K562 (cell line): Measurements from ENCODE around the gene PPP1R10. TPM values are rescaled to one million over a fixed set of nuclear protein-coding genes. Genes with fewer than 3 reads are reported as not detected.
A peak's percentile ranks its signal among the peaks of the same experiment; 100 is the strongest.

ENCODE experiments used
- BMI1 ChIP-seq: fragments of 150-350 bp; IDR thresholded peaks from 2 replicates; pipeline ENCODE4 v1.6.1; 2014; ENCODE audit warnings: low read length
- CAMTA2 ChIP-seq: fragments of 250-450 bp; sonication (Bioruptor Pico); conservative IDR thresholded peaks from 2 replicates; pipeline ENCODE4 v1.5.1; 2022
- CTCFL ChIP-seq: IDR thresholded peaks from 2 replicates; pipeline ENCODE4 v1.6.1; 2011; ENCODE audit warnings: borderline replicate concordance, low read depth, mild to moderate bottlenecking, moderate library complexity, low read length; ENCODE audit not compliant: insufficient read depth, poor library complexity, severe bottlenecking
- DLX4 ChIP-seq: fragments of 250-450 bp; sonication (Bioruptor Pico); IDR thresholded peaks from 2 replicates; pipeline ENCODE4 v1.6.1; 2021; ENCODE audit warnings: mild to moderate bottlenecking
- ELF4 ChIP-seq: fragments of 450-650 bp; formaldehyde crosslinking; IDR thresholded peaks from 2 replicates; pipeline ENCODE4 v1.4.0; 2022; ENCODE audit warnings: missing genetic modification characterization
- FOXA3 ChIP-seq, 2 experiments: fragments of 450-650 bp in 1 of 2; sonication (generic) in 1 of 2; formaldehyde crosslinking; IDR thresholded peaks in 1 of 2; conservative IDR thresholded peaks in 1 of 2; 2 replicates each; pipeline versions ENCODE4 v1.4.0 to v1.8.0; 2020 to 2022; ENCODE audit warnings: mild to moderate bottlenecking in 2 of 2, missing genetic modification reagents in 1 of 2
- FOXM1 ChIP-seq, 2 experiments: fragments of 450-650 bp in 1 of 2; sonication (generic) in 1 of 2; formaldehyde crosslinking in 1 of 2; IDR thresholded peaks; 2 replicates each; pipeline versions ENCODE4 v1.6.1 to v1.9.0; 2017 to 2022; ENCODE audit warnings: low read depth in 2 of 2, mild to moderate bottlenecking in 2 of 2, missing genetic modification reagents in 1 of 2, moderate library complexity in 1 of 2
- KAT8 ChIP-seq: fragments of 450-650 bp; IDR thresholded peaks from 2 replicates; pipeline ENCODE4 v1.6.1; 2016; ENCODE audit warnings: low read depth, mild to moderate bottlenecking
- NFE2 ChIP-seq: IDR thresholded peaks from 2 replicates; pipeline ENCODE4 v1.6.1; 2014; ENCODE audit warnings: antibody characterized with exemption, low read depth
- PCBP2 ChIP-seq: fragments of 200-400 bp; formaldehyde crosslinking; IDR thresholded peaks from 2 replicates; pipeline ENCODE4 v1.6.1; 2018; ENCODE audit warnings: low read length, low read depth, mild to moderate bottlenecking, moderate library complexity; ENCODE audit not compliant: poor library complexity, severe bottlenecking
- POLR3A ChIP-seq: IDR thresholded peaks from 2 replicates; pipeline ENCODE4 v1.6.1; 2011; ENCODE audit warnings: borderline replicate concordance, mild to moderate bottlenecking, moderate library complexity; ENCODE audit not compliant: insufficient read length, insufficient read depth; ENCODE audit errors: extremely low read depth
- RFX1 ChIP-seq: fragments of 450-650 bp; IDR thresholded peaks from 2 replicates; pipeline ENCODE4 v1.6.1; 2016; ENCODE audit warnings: mild to moderate bottlenecking, moderate library complexity
- RHOXF2B ChIP-seq: fragments of 250-450 bp; sonication (Bioruptor Pico); conservative IDR thresholded peaks from 2 replicates; pipeline ENCODE4 v1.5.1; 2021
- SIN3B ChIP-seq: fragments of 450-650 bp; IDR thresholded peaks from 2 replicates; pipeline ENCODE4 v1.6.1; 2017; ENCODE audit warnings: low read depth, mild to moderate bottlenecking, moderate library complexity
- SMAD2 ChIP-seq: fragments of 150-350 bp; IDR thresholded peaks from 2 replicates; pipeline ENCODE4 v1.6.1; 2014; ENCODE audit warnings: low read depth, mild to moderate bottlenecking, low read length
- STAG1 ChIP-seq: sonication (generic); formaldehyde crosslinking; IDR thresholded peaks from 2 replicates; pipeline ENCODE4 v1.5.0; 2020; ENCODE audit warnings: missing genetic modification reagents, borderline replicate concordance
- THRB ChIP-seq: fragments of 450-650 bp; formaldehyde crosslinking; conservative IDR thresholded peaks from 2 replicates; pipeline ENCODE4 v1.4.0; 2022; ENCODE audit warnings: mild to moderate bottlenecking, missing genetic modification characterization
- VEZF1 ChIP-seq: fragments of 200-800 bp; sonication (Bioruptor generic); IDR thresholded peaks from 2 replicates; pipeline ENCODE4 v1.6.1; 2017; ENCODE audit warnings: missing genetic modification characterization, missing compliant biosample characterization
- YY1 ChIP-seq, 3 experiments: IDR thresholded peaks; 2 replicates each; pipeline ENCODE4 v1.6.1; 2011; ENCODE audit warnings: low read length in 2 of 3, mild to moderate bottlenecking in 2 of 3, moderate library complexity in 2 of 3, borderline replicate concordance in 1 of 3, control low read depth in 1 of 3, low read depth in 1 of 3; ENCODE audit not compliant: insufficient read depth in 3 of 3, insufficient replicate concordance in 2 of 3, control insufficient read depth in 1 of 3, insufficient read length in 1 of 3; ENCODE audit errors: extremely low read depth in 1 of 3
- ZNF124 ChIP-seq: sonication (generic); formaldehyde crosslinking; IDR thresholded peaks from 2 replicates; pipeline ENCODE4 v1.8.1; 2022; ENCODE audit warnings: missing genetic modification reagents
- ZNF583 ChIP-seq: fragments of 250-450 bp; sonication (Bioruptor Pico); IDR thresholded peaks from 2 replicates; pipeline ENCODE4 v1.4.0; 2020
- polyA plus RNA-seq, 8 experiments: library from polyadenylated mRNA; depleted of rRNA in 4 of 8; stranded (reverse) in 5 of 8; unstranded in 3 of 8; fragments of >200 nt; fragmentation: Nextera tagmentation in 2 of 8; fragmentation: Illumina TruSeq in 1 of 8; extraction: Ambion mirVana in 2 of 8; extraction: Trizol in 1 of 8; gene quantifications; 2 replicates each; pipeline versions ENCODE4 v1.2.1 to v1.2.3, GENCODE V29; 2011 to 2014; ENCODE audit warnings: inconsistent platforms in 1 of 8, missing spikeins in 1 of 8
- total RNA-seq, 7 experiments: library from RNA; depleted of rRNA in 6 of 7; stranded (reverse); fragments of >200 nt in 6 of 7; fragmentation: Illumina TruSeq in 2 of 7; extraction: Trizol in 2 of 7; gene quantifications; 2 replicates each; pipeline versions ENCODE4 v1.2.1 to v1.2.3, GENCODE V29; 2011 to 2021; ENCODE audit warnings: low replicate concordance in 1 of 7

The PPP1R10 gene
- total and polyA plus RNA-seq, 9 of the 15 experiments (the other 6 are each of a cell fraction or from before 2014, with no cell fraction given), result 14.1 to 65.5 (median 32.6) TPM

- peak; percentile 3; the same call in 1 of the 2 replicates for TF ChIP-seq VEZF1 (CRISPR knock-in tag)
- TF ChIP-seq SMAD2, result no peak
- peak; percentile 79; the same call in 1 of the 2 replicates for TF ChIP-seq DLX4 (CRISPR knock-in tag)
- peak; percentile 91 for TF ChIP-seq ELF4
- no peak for TF ChIP-seq CTCFL
- TF ChIP-seq BMI1, result no peak
- peak; percentile 100 for TF ChIP-seq FOXM1 (IDR thresholded peaks at IDR 0.05; ENCODE audit: low read depth)
- peak; percentile 100 for TF ChIP-seq FOXM1 (CRISPR knock-in tag; IDR thresholded peaks at IDR 0.05; ENCODE audit: low read depth)
- no peak; the same call in 1 of the 2 replicates for TF ChIP-seq RFX1
- TF ChIP-seq KAT8, result peak; percentile 41; the same call in 1 of the 2 replicates
- TF ChIP-seq FOXA3 (CRISPR knock-in tag; conservative IDR thresholded peaks at IDR 0.05 in 1 of 2, IDR thresholded peaks at IDR 0.05 in 1 of 2), result 0 out of 4 replicates have a peak, but pooled peaks of 1 of the 2 experiments have one; percentile 22
- TF ChIP-seq YY1 (IDR thresholded peaks at IDR 0.05; ENCODE audit: borderline replicate concordance in 1 of 3, control insufficient read depth in 1 of 3, extremely low read depth in 1 of 3, insufficient read depth in 3 of 3, insufficient read length in 1 of 3, insufficient replicate concordance in 2 of 3, low read depth in 1 of 3, low read length in 2 of 3), result peak; percentile 72 to 99 (median 95)
- TF ChIP-seq POLR3A, result no peak
- TF ChIP-seq CAMTA2 (CRISPR knock-in tag), result peak; percentile 94; the same call in 1 of the 2 replicates
- TF ChIP-seq NFE2, result no peak
- TF ChIP-seq STAG1 (CRISPR knock-in tag), result no peak
- TF ChIP-seq ZNF124 (CRISPR knock-in tag), result no peak
- TF ChIP-seq THRB (CRISPR knock-in tag), result peak; percentile 99
- peak; percentile 97 for TF ChIP-seq RHOXF2B (CRISPR knock-in tag)
- TF ChIP-seq SIN3B, result peak; percentile 68
- 0 out of 2 replicates have a peak, but pooled peaks have one; percentile 10 for TF ChIP-seq ZNF583 (CRISPR knock-in tag)
- TF ChIP-seq PCBP2, result peak; percentile 54
These were observed at the start of gene PPP1R10 (continued) for GRCh38 chr6:30616811-30617564.
